T-helper 1 cell (primary cell): Measurements from ENCODE around the gene OR2T29.
"Not testable (repeated sequence)": the region's sequence is repeated elsewhere in the genome, so short reads cannot be mapped to it uniquely, and the experiment has no call there.

Experiments
- DNase-seq, 5 donors: peaks; one replicate each; pipeline ENCODE4 v3.0.0-alpha.2; 2012 to 2020

OR2T29 gene

DNA sequence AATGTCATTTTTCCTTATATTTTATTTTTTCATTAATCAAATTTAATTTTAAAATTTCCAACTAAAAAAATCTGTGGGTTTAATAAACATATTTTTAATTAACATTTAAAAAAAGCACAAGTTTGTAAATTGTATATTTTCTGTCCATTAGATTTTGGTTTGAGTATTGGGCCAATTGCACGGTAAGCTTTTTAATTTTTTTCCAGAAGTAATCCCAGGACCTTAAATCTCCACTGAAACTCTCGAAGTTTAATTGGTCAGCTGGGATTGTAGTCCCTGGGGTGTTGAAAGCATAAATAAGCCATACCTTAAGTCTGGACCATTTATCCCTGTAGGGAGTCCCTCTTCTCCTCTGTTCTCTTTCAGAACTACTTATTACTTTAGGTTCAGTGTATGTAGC is 54.8 kb downstream of the OR2T29 start, which contains the start of gene OR2G6:
OR2G6 (plus strand) TSS at position 301 of the 400 bp plus-strand sequence. CDS start 13,574 bp downstream, outside the sequence.
- not testable (repeated sequence) for DNase-seq
